ENCODE data around the gene DYNLT1. TPM values are rescaled to one million over a fixed set of nuclear protein-coding genes. Genes with fewer than 3 reads are reported as not detected.

DYNLT1 gene
- total RNA-seq, 1 donor from 2014 or later = 138 TPM

DNA sequence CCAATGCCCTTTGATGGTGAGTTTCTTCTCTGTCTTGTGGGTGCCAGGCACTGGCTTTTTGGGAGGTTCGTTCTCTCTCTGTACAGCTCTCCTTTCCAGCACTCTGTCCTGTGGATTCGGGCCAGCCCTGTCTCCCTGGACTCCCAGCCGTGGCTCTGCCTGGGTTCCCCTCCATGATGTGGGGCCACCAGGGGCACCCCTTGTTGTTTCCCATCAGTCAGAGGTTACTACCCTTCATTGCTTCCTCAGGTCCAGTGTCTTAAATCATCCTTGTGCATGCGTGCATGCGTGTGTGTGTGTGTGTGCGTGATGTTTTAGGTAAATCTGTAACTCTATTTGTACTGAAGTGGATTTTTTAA, 40.5 kb downstream of the DYNLT1 start:
- H3K9me3 Mint-ChIP-seq = no peaks in the 10 kb centered on the region
- no peaks in the 10 kb centered on the region for H3K4me1 Mint-ChIP-seq (ENCODE audit: unreplicated experiment)
- H3K36me3 Mint-ChIP-seq = peaks cover 10% of the 10 kb centered on the region
- H3K4me3 Mint-ChIP-seq = no peak overlapping the region
- TF ChIP-seq, protein P1, sequence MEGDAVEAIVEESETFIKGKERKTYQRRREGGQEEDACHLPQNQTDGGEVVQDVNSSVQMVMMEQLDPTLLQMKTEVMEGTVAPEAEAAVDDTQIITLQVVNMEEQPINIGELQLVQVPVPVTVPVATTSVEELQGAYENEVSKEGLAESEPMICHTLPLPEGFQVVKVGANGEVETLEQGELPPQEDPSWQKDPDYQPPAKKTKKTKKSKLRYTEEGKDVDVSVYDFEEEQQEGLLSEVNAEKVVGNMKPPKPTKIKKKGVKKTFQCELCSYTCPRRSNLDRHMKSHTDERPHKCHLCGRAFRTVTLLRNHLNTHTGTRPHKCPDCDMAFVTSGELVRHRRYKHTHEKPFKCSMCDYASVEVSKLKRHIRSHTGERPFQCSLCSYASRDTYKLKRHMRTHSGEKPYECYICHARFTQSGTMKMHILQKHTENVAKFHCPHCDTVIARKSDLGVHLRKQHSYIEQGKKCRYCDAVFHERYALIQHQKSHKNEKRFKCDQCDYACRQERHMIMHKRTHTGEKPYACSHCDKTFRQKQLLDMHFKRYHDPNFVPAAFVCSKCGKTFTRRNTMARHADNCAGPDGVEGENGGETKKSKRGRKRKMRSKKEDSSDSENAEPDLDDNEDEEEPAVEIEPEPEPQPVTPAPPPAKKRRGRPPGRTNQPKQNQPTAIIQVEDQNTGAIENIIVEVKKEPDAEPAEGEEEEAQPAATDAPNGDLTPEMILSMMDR (conservative IDR thresholded peaks at IDR 0.05) = no peak
- H3K27me3 Mint-ChIP-seq = no peaks in the 10 kb centered on the region
- H3K27ac Mint-ChIP-seq = no peak overlapping the region
- DNase-seq (ENCODE audit: extremely low spot score, unreplicated experiment) = peak; percentile 34

DNA sequence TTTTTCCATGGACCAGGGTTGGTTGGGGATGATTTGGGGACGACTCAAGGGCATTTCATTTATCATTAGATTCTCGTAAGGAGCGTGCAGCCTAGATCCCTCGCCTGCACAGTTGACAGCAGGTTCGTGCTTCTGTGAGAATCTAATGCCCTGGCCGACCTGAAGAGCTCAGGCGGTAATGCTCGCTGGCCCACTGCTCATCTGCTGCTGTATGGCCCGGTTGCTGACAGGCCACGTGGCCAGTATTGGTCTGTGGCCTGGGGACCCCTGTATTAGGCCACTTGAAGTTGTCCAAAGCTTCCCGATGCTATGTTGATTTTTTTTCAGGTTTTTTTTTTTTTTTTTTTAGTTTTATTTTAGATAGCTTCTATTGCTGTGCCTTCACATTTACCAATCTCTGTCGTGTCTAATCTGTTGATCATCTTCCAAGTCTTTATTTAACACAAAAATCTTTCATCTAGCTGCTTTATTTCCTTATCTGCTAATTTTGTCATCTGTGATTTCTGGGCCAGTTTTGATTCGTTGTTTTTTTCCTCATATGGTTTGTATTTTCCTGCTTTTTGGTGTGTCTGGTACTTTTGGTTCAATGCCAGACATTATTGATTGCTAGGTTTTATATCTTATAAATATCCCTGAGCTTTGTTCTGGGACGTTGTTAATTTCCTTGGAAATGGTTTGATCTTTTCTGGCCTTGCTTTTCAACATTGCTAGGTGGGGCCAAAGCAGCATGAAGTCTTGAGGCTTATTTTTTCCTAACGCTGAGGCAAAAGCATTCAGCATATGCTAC, 41.1 kb downstream of the DYNLT1 start:
- Mint-ChIP-seq H3K9me3 (no peaks in the 10 kb centered on the region), H3K27ac (no peak overlapping the region), H3K36me3 (peaks cover 10% of the 10 kb centered on the region), H3K4me1 (ENCODE audit: unreplicated experiment) (no peaks in the 10 kb centered on the region), H3K27me3 (no peaks in the 10 kb centered on the region), H3K4me3 (no peak overlapping the region)
- DNase-seq (ENCODE audit: extremely low spot score, unreplicated experiment) = peak; percentile 37
- TF ChIP-seq, protein P1 (conservative IDR thresholded peaks at IDR 0.05) = no peak

DNA sequence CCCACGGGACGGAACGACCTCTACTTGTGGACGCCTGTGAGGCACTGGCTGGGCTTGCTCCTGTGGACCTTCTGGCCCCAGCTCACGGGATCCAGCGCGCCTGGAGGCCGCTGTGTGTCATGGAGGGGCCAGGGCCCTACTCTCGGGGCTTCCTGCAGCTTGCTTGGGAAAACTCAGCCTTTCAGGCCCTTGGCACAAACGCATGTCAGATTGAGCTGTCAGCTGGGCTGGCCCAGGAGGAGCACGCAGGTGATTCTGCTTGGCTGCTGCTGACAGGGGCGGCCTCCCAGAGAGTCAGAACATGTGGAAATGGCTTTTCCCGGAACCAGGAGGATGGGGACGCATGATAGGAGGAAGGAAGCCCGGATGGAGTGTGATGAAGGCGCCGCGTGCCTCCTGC, 44.9 kb downstream of the DYNLT1 start:
- Mint-ChIP-seq H3K36me3 (peaks cover 16% of the 10 kb centered on the region), H3K4me1 (ENCODE audit: unreplicated experiment) (no peaks in the 10 kb centered on the region), H3K27ac (no peak overlapping the region), H3K9me3 (no peaks in the 10 kb centered on the region), H3K27me3 (no peaks in the 10 kb centered on the region), H3K4me3 (no peak overlapping the region)
- TF ChIP-seq, protein P1 (conservative IDR thresholded peaks at IDR 0.05) = no peak
- DNase-seq (ENCODE audit: extremely low spot score, unreplicated experiment) = no peak

DNA sequence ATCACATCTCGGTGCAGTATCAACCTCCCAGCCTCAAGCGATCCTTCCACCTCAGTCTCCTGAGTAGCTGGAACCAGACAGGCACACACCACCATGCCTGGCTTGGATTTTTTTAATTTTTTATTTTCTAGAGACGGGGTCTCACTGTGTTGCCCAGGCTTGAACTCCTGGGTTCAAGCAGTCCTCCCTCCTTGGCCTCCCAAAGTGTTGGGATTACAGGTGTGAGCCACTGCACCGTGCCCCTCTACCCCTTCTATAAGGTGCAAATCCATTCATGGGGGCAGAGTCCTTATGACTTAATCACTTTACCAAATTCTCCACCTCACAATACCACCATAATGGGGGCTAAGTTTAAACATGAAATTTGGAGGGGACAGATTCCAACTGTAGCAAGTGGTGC, 47.0 kb downstream of the DYNLT1 start:
- H3K9me3 Mint-ChIP-seq = no peaks in the 10 kb centered on the region
- TF ChIP-seq, protein P1 (conservative IDR thresholded peaks at IDR 0.05) = no peak
- no peaks in the 10 kb centered on the region for H3K4me1 Mint-ChIP-seq (ENCODE audit: unreplicated experiment)
- H3K4me3 Mint-ChIP-seq = no peak overlapping the region
- no peaks in the 10 kb centered on the region for H3K27me3 Mint-ChIP-seq
- no peak for DNase-seq (ENCODE audit: extremely low spot score, unreplicated experiment)
- H3K27ac Mint-ChIP-seq = no peak overlapping the region
- peaks cover 19% of the 10 kb centered on the region for H3K36me3 Mint-ChIP-seq

DNA sequence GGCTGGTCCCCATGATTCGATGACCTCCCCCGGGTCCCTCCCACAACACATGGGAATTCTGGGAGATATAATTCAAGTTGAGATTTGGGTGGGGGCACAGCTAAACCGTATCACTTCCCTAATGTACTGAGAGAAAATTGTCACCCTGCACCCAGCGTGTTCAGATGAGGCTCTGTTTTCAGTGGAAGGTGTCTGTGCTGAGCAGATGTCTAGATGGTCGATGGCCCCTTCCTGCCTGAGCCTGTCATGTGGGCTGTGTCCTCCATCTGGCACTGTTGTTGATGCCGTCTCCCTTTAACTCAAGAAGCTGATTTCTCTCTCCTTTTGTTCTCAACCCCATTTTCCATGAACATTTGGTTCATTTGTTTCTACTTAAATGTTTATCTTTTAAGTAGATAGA, 47.7 kb downstream of the DYNLT1 start:
- peak overlapping the region; percentile 57 for H3K27ac Mint-ChIP-seq
- peaks cover 16% of the 10 kb centered on the region for H3K36me3 Mint-ChIP-seq
- DNase-seq (ENCODE audit: extremely low spot score, unreplicated experiment) = no peak
- TF ChIP-seq, protein P1 (conservative IDR thresholded peaks at IDR 0.05) = no peak
- no peaks in the 10 kb centered on the region for H3K9me3 Mint-ChIP-seq
- no peaks in the 10 kb centered on the region for H3K4me1 Mint-ChIP-seq (ENCODE audit: unreplicated experiment)
- no peaks in the 10 kb centered on the region for H3K27me3 Mint-ChIP-seq
- no peak overlapping the region for H3K4me3 Mint-ChIP-seq

Data from type B pancreatic cell (in vitro differentiated cells).